Activated T-cell treated with anti-CD3 and anti-CD28 coated beads for 1 hour (primary cell): ENCODE measurements around the gene EEF1A1.
A peak's percentile ranks its signal among the peaks of the same experiment; 100 is the strongest.
"Not testable (repeated sequence)": the region's sequence is repeated elsewhere in the genome, so short reads cannot be mapped to it uniquely, and the experiment has no call there.

Source experiments
- DNase-seq: peaks from one replicate; pipeline ENCODE4 v3.0.0-alpha.2; 2020; ENCODE audit warnings: low read depth

The EEF1A1 gene

DNA sequence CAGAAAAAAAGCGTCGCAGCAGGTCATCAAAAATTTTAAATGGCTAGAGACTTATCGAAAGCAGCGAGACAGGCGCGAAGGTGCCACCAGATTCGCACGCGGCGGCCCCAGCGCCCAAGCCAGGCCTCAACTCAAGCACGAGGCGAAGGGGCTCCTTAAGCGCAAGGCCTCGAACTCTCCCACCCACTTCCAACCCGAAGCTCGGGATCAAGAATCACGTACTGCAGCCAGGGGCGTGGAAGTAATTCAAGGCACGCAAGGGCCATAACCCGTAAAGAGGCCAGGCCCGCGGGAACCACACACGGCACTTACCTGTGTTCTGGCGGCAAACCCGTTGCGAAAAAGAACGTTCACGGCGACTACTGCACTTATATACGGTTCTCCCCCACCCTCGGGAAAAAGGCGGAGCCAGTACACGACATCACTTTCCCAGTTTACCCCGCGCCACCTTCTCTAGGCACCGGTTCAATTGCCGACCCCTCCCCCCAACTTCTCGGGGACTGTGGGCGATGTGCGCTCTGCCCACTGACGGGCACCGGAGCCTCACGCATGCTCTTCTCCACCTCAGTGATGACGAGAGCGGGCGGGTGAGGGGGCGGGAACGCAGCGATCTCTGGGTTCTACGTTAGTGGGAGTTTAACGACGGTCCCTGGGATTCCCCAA lies at the start of gene EEF1A1:
Gene EEF1A1, minus strand, starts transcription at position 345 of the 663 bp plus-strand sequence. CDS start 1,006 bp downstream, outside the sequence.
- peak; percentile 98 for DNase-seq

GRCh38 chr6:73569121-73569520 lies 48.3 kb upstream of the EEF1A1 start:
- DNase-seq = no peak

GRCh38 chr6:73566954-73567591 lies 46.2 kb upstream of the EEF1A1 start:
- no peak for DNase-seq

DNA sequence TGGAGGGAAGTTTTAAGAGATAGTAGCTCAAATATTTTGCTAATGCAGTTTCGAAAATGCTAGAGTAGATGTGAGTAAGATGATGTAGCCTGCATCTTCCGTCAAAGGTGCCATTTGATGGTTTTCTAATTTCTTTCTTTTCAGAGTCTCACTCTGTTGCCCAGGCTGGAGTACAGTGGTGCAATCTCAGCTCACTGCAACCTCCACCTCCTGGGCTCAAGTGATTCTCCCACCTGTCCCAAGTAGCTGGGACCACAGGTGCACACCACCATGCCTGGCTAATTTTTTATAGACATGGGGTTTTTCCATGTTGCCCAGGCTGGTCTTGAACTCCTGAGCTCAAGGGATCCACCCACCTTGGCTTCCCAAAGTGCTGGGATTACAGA lies 45.6 kb upstream of the EEF1A1 start:
- DNase-seq = not testable (repeated sequence)

DNA sequence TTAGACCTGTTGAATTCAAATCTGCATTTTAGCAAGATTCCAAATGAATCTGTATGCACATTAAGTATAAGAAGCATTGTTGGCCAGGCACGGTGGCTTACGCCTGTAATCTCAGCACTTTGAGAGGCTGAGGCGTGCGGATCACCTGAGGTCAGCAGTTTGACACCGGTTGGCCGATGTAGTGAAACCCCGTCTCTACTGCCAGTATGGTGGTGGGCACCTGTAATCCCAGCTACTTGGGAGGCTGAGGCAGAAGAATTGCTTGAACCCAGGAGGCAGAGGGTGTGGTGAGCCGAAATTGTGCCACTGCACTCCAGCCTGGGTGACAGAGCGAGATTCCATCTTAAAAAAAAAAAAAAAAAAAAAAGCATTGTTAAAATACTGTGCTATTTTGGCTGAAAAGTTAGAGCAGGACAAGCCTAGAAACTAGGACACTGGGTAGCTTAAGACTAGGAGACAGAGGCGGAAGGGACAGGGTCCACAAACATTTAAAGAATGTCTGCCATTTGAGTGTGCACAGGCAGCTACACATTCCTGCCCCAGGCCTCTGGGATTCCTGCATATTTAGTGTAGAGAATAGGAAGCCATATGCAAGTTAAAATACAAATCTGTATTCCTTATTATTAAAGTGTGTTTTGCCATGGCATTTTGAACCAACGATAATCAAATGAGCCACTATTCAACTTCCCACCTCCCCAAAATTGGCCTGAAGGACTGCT lies 45.1 kb upstream of the EEF1A1 start:
- no peak for DNase-seq

DNA sequence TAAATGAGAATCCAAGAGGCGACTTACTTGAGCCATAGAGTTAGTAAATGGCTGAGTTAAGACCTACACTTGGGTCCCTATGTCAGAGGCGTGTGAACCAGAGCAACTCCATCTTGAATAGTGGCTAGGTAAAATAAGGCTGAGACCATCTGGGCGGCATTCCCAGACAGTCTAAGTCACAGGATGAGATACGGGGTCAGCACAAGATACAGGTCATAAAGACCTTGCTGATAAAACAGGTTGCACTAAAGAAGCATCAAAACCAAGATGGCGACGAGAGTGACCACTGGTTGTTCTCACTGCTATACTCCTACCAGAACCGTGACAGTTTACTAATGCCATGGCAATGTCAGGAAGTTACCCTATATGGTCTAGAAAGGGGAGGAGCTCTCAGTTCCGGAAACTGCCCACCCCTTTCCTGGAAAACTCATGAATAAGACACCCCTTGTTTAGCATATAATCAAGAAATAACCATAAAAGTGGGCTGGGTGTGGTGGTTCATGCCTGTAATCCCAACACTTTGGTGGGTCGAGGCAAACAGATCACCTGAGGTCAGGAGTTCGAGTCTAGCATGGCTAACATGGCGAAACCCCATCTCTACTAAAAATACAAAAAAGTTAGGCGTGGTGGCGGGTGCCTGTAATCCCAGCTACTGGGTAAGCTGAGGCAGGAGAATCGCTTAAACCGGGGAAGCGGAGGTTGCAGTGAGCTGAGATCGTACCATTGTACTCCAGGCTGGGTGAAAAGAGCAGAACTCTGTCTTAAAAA lies 43.9 kb upstream of the EEF1A1 start:
- no peak for DNase-seq

- no peak for DNase-seq
These were observed 41.7 kb upstream of the EEF1A1 start for GRCh38 chr6:73562558-73562957.

- DNase-seq = no peak
These were observed 40.1 kb upstream of the EEF1A1 start for GRCh38 chr6:73560853-73561407.

DNA sequence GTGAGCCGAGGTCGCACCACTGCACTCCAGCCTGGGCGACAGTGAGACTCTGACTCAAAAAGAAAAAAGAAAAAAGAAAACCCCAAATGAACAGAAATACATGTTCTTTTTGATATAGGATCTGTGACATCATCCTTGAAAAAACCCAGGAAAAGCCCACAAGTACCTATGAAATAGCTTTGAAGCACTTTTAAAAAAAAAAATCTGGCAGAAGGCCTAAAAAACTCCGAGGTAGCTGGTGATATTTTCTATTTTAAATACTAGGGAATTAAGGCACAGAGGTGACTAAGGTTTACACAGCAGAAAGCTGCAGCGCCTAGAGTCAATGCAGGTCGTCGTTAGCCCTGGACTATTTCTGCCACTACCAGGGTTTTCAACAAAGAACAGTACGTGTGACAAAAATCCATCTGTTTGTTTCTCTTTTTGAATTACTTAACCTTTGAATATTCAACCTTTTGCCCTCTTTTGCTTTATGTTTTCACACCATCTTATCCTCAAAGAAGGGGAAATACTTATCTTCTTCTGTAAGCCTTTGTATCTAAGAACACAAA lies 39.4 kb upstream of the EEF1A1 start:
- no peak for DNase-seq

DNA sequence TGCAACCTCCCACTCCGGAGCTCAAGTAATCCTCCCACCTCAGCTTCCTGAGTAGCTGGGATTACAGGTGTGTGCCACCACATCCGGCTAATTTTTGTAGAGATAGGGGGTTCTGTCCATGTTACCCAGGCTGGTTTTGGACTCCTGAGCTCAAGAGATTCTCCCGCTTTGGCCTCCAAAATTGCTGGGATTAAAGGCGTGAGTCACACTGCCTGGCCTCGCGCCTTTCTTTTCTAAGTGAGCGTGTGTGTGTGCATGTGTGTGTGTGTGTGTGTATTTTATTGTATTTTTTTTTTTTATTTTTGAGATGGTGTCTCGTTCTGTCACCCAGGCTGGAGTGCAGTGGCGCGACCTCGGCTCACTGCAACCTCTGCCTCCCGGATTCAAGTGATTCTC lies 38.6 kb upstream of the EEF1A1 start:
- not testable (repeated sequence) for DNase-seq

DNA sequence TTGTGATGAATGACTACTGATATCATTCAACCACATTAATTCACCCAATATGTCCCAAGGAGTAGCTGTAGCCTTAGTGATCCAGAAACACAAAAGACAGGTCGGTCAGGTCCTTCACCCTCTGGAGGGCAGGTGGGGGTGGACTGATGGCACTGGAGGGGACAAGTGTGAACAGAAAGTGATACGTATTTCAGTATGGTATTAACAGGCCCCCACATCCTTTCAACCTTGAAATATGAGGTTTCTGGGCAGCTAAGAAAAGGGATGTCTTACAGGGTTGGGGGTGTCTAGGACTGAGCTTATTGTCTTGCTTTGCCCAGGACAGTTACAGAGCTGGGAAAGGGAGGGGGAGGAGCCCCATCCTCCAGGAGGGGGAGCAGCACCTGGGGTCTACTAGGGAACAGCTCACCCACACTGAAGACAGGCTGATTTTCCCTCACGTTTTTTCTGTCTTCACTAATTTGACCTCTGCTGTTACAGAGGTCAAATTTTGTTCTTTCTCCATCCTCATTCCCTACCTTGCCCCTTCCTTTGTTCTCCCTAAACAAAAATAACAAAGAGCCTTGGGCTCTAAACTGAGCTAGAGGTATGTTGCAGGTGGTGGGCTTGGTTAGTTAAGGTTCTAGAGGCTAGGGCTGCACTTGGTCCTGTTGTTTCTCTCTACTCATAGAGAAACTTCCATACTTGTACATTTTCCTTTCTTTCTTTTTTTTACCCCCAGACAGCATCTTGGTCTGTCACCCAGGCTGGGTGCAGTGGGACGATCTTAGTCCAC lies 38.0 kb upstream of the EEF1A1 start:
- DNase-seq = no peak

GRCh38 chr6:73556836-73557235 lies 36.0 kb upstream of the EEF1A1 start:
- no peak for DNase-seq

DNA sequence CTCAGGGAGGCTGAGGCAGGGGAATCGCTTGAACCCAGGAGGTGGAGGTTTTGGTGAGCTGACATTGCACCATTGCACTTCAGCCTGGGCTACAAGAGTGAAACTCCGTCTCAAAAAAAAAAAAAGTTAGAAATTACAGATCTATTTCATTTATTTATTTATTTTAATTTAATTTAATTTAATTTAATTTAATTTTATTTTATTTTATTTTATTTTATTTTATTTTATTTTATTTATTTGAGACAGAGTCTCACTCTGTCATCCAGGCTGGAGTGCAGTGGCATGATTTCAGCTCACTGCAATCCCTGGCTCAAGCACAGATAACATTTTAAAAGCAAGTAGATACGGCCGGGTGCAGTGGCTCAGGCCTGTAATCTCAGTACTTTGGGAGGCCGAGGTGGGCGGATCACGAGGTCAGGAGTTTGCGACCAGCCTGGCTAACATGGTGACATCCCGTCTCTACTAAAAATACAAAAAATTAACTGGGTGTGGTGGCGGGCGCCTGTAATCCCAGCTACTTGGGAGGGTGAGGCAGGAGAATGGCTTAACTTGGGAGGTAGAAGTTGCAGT lies 34.6 kb upstream of the EEF1A1 start:
- DNase-seq = not testable (repeated sequence)

- not testable (repeated sequence) for DNase-seq
These were observed 30.3 kb upstream of the EEF1A1 start for GRCh38 chr6:73551115-73551514.

GRCh38 chr6:73548458-73549446 lies 27.9 kb upstream of the EEF1A1 start:
- no peak for DNase-seq

DNA sequence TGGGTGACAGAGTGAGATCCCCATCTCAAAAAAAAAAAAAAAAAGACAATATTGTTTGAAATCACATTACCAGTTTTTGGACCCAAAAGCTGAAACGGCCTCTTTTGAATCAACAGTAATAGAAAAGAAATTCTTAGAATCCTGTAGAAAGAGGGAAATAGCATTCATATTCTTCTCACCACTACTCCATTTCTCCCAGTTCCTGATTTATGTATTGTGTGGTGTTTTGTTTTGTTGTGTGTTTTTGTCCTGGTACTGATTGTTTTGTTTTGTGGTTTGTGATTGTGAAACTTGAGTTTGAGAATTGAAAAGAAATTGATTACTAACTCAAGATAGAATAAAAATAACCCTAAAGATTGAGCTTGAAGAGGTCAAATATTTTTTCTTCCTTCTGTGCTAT lies 26.2 kb upstream of the EEF1A1 start:
- no peak for DNase-seq

DNA sequence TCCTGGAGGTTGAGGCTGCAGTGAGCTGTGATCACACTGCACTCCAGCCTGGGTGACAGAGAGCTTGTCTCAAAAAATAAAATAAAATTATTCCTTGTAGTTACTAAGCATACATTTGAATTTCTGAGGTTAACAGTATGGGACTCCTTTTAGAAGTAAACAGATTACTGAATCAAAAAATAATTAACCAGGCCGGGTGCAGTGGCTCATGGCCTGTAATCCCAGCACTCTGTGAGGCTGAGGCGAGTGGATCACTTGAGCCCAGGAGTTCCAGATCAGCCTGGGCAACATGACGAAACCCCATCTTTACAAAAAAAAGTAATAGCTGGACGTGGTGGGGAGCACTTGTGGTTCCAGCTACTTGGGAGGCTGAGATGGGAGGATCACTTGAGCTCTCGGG lies 22.1 kb upstream of the EEF1A1 start:
- DNase-seq = no peak

DNA sequence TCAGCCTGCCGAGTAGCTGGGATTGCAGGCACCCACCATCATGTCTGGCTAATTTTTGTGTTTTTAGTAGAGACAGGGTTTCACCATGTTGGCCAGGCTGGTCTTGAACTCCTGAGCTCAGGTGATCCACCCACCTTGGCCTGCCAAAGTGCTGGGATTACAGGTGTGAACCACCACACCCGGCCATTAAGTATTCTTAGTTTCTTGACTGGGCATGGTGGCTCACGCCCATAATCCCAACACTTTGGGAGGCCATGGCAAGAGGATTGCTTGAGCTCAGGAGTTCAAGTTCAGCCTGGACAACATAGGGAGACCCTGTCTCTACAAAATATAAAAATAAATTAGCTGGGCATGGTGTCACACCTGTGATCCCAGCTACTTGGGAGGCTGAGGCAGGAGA lies 21.6 kb upstream of the EEF1A1 start:
- not testable (repeated sequence) for DNase-seq

DNA sequence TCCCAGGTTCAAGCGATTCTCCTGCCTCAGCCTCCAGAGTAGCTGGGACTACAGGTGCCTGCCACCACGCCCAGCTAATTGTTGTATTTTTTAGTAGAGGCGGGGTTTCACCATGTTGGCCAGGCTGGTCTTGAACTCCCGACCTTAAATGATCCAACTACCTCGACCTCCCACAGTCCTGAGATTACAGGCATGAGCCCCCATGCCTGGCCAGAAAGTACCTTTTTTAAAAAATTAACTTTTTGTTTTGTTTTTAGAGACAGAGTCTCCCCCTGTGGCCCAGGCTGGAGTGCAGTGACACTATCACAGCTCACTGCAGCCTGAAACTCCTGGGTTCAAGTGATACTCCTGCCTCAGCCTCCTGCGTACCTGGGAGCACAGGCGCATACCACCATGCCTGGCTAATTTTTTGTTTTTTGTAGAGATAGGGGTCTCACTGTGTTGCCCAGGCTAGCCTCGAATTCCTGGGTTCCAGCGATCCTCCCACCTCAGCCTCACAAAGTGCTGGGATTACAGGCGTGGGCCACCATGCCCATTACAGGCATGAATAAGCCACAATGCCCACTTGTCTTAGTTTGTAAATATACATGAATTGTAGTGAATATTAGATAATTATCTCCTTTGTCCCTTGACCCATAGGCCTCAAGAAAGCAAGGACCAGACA lies 17.4 kb upstream of the EEF1A1 start:
- DNase-seq = no peak
